H1 (cell line): ENCODE data around the gene TMEM139. TPM values are rescaled to one million over a fixed set of nuclear protein-coding genes. Genes with fewer than 3 reads are reported as not detected.

ENCODE experiments used
- CBX5 ChIP-seq: fragments of 300-800, 300-1000 bp; sonication (generic); IDR thresholded peaks from 2 replicates; pipeline ENCODE4 v1.7.1; 2016; ENCODE audit warnings: antibody characterized with exemption, low read length, low read depth
- CBX8 ChIP-seq: fragments of 300-800, 300-1000 bp; sonication (generic); IDR thresholded peaks from 2 replicates; pipeline ENCODE4 v1.7.1; 2016; ENCODE audit warnings: low read depth, low read length, borderline replicate concordance
- CTBP2 ChIP-seq: IDR thresholded peaks from 2 replicates; pipeline ENCODE4 v1.7.0; 2011; ENCODE audit warnings: borderline replicate concordance, mild to moderate bottlenecking, moderate library complexity, mixed read lengths, low read length; ENCODE audit not compliant: insufficient read depth, insufficient read length
- EGR1 ChIP-seq: IDR thresholded peaks from 2 replicates; pipeline ENCODE4 v1.6.1; 2011; ENCODE audit warnings: low read depth, low read length, borderline replicate concordance
- EZH2 ChIP-seq: fragments of 200-600 bp; sonication (generic); IDR thresholded peaks from 2 replicates; pipeline ENCODE4 v1.7.1; 2012; ENCODE audit warnings: low read depth, mild to moderate bottlenecking, moderate library complexity, low read length, inconsistent platforms; ENCODE audit not compliant: severe bottlenecking
- NANOG ChIP-seq: IDR thresholded peaks from 2 replicates; pipeline ENCODE4 v1.6.1; 2011; ENCODE audit warnings: low read length, low read depth, mild to moderate bottlenecking, inconsistent platforms; ENCODE audit not compliant: insufficient read depth, poor library complexity, severe bottlenecking
- NRF1 ChIP-seq: IDR thresholded peaks from 2 replicates; pipeline ENCODE4 v1.6.1; 2011; ENCODE audit warnings: mild to moderate bottlenecking, low read depth, low read length, improper control_type of control experiment
- PHF8 ChIP-seq: fragments of 200-600 bp; sonication (generic); conservative IDR thresholded peaks from 2 replicates; pipeline ENCODE4 v1.7.1; 2012; ENCODE audit warnings: low read depth, mild to moderate bottlenecking, inconsistent platforms, low read length, moderate library complexity
- polyA plus RNA-seq, 7 experiments: library from polyadenylated mRNA; depleted of rRNA in 3 of 7; stranded (reverse) in 5 of 7; unstranded in 2 of 7; fragments of >200 nt in 5 of 7; fragments of 200-250 nt in 2 of 7; gene quantifications; 1 replicate in 5 of 7; 2 replicates in 1 of 7; 4 replicates in 1 of 7; pipeline versions ENCODE4 v1.2.1 to v1.2.3, GENCODE V29; 2011 to 2013; ENCODE audit warnings: missing spikeins in 2 of 7, mixed read lengths in 2 of 7
- total RNA-seq: library from RNA; stranded (reverse); fragmentation: NEBNext Ultra II Directional; extraction: Animal tissue kit (Norgen Biotek cat#: 25700); gene quantifications from 2 replicates; pipeline ENCODE4 v1.2.1, GENCODE V29; 2021
- TF ChIP-seq, protein P1 (sequence below): fragments of 300-600 bp; sonication (generic); IDR thresholded peaks from 2 replicates; pipeline ENCODE4 v1.7.1; 2012; ENCODE audit warnings: low read length, moderate library complexity, mild to moderate bottlenecking, inconsistent platforms; ENCODE audit not compliant: insufficient replicate concordance
- TF ChIP-seq, protein P2 (sequence below): IDR thresholded peaks from 2 replicates; pipeline ENCODE4 v1.6.1; 2011; ENCODE audit warnings: low read length, improper control_type of control experiment

TMEM139 gene
- total and polyA plus RNA-seq, 2 of the 8 experiments (the other 6 are each of a cell fraction or from before 2014, with no cell fraction given), result 3.2 to 6.7 TPM

DNA sequence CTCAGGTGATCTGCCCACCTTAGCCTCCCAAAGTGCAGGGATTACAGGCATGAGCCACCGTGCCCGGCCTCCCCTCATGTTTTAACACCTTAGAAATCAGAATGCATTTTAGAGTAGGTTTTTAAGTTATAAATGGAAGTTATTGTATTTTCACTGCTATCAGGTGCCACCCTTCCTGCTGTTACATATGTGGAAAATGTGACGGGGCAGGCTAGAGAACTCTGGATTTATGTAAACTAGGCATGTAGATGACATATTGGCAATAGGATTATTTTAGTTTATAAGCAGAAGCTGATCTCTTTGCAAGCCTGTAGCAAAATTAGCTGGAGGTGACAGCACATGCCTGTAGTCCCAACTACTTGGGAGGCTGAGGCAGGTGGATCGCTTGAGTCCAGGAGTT, 5.5 kb downstream of the TMEM139 start (continued):
- TF ChIP-seq, protein P1, sequence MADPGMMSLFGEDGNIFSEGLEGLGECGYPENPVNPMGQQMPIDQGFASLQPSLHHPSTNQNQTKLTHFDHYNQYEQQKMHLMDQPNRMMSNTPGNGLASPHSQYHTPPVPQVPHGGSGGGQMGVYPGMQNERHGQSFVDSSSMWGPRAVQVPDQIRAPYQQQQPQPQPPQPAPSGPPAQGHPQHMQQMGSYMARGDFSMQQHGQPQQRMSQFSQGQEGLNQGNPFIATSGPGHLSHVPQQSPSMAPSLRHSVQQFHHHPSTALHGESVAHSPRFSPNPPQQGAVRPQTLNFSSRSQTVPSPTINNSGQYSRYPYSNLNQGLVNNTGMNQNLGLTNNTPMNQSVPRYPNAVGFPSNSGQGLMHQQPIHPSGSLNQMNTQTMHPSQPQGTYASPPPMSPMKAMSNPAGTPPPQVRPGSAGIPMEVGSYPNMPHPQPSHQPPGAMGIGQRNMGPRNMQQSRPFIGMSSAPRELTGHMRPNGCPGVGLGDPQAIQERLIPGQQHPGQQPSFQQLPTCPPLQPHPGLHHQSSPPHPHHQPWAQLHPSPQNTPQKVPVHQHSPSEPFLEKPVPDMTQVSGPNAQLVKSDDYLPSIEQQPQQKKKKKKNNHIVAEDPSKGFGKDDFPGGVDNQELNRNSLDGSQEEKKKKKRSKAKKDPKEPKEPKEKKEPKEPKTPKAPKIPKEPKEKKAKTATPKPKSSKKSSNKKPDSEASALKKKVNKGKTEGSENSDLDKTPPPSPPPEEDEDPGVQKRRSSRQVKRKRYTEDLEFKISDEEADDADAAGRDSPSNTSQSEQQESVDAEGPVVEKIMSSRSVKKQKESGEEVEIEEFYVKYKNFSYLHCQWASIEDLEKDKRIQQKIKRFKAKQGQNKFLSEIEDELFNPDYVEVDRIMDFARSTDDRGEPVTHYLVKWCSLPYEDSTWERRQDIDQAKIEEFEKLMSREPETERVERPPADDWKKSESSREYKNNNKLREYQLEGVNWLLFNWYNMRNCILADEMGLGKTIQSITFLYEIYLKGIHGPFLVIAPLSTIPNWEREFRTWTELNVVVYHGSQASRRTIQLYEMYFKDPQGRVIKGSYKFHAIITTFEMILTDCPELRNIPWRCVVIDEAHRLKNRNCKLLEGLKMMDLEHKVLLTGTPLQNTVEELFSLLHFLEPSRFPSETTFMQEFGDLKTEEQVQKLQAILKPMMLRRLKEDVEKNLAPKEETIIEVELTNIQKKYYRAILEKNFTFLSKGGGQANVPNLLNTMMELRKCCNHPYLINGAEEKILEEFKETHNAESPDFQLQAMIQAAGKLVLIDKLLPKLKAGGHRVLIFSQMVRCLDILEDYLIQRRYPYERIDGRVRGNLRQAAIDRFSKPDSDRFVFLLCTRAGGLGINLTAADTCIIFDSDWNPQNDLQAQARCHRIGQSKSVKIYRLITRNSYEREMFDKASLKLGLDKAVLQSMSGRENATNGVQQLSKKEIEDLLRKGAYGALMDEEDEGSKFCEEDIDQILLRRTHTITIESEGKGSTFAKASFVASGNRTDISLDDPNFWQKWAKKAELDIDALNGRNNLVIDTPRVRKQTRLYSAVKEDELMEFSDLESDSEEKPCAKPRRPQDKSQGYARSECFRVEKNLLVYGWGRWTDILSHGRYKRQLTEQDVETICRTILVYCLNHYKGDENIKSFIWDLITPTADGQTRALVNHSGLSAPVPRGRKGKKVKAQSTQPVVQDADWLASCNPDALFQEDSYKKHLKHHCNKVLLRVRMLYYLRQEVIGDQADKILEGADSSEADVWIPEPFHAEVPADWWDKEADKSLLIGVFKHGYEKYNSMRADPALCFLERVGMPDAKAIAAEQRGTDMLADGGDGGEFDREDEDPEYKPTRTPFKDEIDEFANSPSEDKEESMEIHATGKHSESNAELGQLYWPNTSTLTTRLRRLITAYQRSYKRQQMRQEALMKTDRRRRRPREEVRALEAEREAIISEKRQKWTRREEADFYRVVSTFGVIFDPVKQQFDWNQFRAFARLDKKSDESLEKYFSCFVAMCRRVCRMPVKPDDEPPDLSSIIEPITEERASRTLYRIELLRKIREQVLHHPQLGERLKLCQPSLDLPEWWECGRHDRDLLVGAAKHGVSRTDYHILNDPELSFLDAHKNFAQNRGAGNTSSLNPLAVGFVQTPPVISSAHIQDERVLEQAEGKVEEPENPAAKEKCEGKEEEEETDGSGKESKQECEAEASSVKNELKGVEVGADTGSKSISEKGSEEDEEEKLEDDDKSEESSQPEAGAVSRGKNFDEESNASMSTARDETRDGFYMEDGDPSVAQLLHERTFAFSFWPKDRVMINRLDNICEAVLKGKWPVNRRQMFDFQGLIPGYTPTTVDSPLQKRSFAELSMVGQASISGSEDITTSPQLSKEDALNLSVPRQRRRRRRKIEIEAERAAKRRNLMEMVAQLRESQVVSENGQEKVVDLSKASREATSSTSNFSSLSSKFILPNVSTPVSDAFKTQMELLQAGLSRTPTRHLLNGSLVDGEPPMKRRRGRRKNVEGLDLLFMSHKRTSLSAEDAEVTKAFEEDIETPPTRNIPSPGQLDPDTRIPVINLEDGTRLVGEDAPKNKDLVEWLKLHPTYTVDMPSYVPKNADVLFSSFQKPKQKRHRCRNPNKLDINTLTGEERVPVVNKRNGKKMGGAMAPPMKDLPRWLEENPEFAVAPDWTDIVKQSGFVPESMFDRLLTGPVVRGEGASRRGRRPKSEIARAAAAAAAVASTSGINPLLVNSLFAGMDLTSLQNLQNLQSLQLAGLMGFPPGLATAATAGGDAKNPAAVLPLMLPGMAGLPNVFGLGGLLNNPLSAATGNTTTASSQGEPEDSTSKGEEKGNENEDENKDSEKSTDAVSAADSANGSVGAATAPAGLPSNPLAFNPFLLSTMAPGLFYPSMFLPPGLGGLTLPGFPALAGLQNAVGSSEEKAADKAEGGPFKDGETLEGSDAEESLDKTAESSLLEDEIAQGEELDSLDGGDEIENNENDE, result no peak
- TF ChIP-seq PHF8, result no peak
- no peak for TF ChIP-seq NRF1
- no peak for TF ChIP-seq CBX8
- TF ChIP-seq EZH2, result no peak
- no peak for TF ChIP-seq EGR1
- no peak for TF ChIP-seq CBX5
- TF ChIP-seq NANOG, result no peak
- no peak for TF ChIP-seq CTBP2
- TF ChIP-seq, protein P2, sequence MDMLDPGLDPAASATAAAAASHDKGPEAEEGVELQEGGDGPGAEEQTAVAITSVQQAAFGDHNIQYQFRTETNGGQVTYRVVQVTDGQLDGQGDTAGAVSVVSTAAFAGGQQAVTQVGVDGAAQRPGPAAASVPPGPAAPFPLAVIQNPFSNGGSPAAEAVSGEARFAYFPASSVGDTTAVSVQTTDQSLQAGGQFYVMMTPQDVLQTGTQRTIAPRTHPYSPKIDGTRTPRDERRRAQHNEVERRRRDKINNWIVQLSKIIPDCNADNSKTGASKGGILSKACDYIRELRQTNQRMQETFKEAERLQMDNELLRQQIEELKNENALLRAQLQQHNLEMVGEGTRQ, result no peak
